GM21619 (cell line): ENCODE measurements around the gene FOXN3.

Experiments used
- ATAC-seq: cut with Tn5 transposase; IDR thresholded peaks from one replicate; pipeline ENCODE4 v1.9.1; 2021; ENCODE audit not compliant: unreplicated experiment

FOXN3 gene

DNA sequence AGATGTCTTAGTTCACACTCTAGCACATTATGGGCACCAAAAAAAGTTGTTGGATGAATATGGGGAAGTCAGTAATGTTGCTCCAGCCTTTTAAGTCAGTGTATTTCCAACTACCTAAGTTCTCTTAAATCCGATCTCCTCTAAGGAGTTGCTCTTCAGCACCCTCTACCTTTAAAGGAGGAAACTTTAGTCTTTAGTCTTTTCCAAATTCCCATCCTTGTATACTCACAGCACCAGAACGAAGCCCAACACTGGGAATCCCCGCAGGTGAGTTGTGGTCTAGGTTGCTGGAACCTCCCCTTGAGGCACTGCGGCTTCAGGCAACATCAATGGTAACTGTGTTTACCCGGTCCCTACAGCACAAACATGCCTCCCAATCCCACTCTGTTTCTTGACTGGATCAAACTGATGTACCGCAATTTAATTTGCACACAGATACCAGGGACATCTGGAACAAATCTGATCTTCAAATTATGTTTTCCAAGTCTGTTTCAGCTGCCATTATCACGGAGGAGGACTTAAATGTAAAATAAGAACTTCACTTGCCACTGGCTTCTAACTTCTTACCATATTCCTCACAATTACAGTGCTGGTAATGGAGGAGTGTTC, 179.0 kb downstream of the FOXN3 start:
- no peak for ATAC-seq

DNA sequence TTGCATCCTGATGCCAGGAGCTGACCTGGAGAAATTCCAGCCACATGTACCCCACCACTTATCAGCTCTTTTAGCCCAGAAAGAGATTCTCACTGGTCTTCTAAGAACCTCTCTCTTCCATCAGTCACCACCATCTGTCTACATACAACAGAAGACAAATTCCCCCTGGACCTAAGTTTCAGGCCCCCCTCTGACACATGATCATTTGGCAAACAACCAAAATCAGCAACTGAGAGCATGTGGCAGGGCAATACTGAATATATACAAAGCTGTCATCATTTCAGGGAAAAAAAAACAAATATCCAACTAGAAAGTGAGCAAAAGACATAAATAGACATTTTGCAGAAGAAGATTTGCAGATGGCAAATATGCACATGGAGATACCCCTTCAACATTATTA, 180.2 kb downstream of the FOXN3 start:
- no peak for ATAC-seq

DNA sequence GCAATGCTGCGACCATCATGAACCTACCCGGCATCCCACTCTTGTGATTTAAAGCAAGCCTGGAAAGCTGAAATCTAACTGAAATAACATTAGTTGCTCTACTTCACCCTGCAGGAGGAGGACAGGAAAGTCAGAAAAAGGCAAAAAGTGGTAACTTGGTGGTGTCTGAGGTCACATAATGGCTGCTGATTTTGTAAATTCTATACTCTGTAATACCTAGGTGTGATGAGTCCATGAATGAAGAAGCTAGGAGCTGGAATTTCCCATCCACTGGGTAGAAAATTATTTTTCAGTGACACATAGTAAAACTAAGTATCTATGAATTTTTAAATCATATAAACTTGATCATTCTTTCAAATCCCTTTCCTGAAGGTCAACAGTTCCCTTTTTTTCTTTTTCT, 183.8 kb downstream of the FOXN3 start:
- ATAC-seq: no peak

DNA sequence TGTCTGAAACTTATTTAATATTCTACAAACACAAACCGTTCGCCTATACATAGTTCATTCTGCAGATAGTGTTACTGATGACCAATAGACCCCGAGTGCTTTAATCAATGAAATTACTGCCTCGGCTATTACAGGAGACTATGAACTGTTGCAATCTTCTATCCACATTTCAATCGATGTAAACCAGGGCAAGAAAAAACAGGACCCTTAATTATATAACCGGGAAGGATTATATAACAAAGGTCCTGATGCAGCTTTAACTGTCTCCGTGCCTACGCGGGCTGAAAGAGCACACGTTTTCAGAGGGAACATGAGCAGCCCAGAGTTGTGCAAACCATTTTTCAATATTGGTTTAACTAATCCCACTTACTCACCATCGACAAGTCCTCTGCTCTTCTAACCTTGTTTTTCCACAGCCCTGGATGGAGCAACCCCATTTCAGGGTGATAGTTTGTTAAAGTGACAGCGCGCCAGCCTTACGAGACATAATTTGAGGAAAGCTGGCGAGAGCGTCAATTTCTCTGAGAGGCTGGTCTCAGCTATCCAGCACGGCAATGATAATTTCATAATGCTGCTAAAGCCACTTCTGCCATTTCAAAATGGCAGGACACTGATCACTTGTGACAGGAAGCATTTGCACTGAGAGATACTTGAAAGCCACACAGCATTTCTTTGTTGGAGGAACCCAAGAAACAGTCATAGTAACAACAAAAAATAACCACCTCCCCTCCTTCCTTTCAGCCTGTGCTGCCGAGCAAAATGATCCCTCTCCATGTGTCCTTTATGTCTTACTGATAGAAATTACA, 184.6 kb downstream of the FOXN3 start:
- ATAC-seq: no peak

DNA sequence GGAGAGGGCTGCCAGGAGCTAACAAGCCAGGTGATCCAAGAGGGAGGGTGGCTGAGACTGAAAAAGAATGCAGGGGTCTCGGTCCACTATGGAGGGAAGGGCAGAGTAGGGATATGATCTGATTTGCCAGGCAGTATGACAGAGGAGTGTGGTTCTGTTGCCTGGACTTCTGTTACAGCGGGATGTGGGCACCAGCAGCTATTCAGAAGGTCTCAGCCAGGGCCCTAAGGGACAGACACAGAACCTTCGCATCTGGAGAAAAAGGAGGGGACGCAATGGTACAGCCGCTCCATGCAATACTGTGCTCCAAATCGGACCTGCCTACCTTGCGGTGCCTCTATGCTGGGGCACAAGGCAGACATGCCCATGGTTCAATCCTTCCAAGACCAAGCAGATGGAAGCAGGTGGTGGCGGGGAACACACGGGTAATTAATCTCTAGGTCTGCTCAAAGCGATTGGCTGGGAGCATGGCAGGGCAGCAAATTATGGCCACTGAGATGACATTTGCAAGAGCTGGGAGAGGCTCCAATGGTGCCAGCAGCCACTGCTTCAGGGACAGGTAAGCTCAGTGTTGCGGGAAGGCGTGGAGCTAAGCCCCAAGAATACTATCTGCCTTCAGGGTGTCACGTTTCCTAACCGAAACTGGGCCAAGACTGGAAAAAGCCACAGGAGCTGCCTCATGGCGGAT, 185.5 kb downstream of the FOXN3 start:
- no peak for ATAC-seq

DNA sequence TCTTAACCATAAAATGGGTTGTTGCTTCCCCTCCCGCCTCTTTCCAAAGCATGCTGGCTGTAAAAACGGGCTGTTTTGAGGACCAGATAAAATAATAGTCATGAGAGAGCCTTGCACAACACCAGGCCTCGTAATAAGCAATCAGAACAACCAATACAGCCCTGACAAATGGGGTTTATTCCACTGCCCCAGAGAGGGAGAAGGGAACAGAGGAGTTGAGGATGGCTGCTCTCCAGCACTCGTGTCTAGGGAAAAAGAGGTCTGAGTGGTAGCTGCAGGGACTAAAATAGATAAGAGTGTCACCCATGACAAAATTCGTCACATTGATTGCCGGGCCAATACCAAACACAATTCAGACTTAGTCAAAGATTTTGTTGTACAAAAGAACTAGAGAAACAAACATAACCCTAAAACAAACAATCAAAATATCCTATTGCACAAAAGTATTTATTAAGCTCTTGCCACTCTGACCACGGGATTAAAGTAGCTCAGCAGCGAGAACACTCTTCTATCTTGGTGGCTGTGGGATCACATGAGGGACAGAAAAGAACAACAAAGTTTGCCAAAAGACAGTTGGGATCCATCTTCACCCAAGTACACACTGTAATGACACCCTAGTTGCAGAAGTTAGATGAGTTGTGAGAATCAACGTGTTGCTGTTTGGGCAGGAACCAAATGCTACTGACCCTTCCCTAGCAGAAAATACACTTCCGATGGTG, 188.0 kb downstream of the FOXN3 start:
- no peak for ATAC-seq

DNA sequence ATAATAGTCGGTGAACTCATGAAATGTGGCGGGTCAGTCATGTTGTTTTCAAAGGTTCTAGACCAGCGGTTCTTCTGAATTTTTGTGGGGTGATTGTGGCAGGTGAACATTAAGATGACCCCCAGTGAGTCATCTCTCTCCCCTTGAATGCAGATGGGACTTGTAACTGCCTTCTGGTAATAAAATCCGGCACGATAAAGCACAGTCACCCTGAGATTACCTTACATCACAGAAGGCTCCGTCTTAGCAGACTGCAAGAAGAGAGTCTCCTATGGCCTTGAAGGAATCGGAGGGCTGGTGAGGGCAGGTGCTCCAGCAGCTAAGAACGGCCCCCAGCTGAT, 189.6 kb downstream of the FOXN3 start:
- no peak for ATAC-seq

DNA sequence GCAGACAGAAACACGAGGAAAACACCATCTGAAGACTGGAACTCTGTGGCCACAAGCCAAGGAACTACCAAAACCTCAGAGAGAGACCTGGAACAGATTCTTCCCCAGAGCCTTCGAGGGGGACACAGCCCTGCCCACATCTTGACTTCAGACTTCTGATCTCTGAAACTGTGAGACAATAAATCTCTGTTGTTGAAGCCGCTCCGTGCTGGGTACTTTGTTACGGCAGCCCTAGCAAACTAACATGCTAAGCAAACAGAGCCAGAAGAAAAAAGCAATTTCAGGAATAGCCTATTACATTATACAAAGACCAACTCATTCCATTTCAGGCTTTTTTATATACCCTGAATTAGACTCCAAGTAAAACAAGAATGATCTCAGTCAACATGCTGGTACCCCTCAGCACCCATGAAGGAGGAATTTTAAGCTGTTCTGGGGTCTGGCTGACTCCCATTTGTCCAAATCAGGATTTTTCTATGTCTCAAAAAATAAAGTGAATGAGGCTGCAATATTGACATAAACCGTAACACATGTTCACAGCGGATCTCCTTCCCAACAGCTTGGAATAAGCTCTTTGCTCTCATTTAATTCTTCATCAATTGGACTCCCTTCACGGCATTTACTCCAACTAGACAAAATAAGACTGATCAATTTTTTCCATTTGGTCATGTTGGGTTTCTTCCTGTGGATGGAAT, 190.1 kb downstream of the FOXN3 start:
- no peak for ATAC-seq

DNA sequence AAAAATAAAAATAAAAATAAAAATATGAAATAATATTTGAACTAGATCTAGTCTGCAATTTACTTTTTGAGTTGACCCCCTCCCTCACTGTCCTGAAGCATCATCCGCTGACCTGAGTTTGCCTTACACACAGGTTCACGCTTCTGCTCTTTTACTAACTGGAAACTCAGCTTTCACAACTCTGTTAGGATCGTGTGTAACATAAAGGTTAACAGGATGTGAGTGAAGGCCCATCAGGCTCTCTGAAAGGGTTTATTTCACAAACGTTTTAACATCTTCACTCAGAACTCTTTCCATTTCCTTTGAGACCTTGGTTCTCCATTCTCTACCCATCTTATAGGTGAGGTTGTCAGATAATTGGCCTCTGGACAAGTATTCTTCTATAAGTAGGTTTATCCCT, 191.4 kb downstream of the FOXN3 start:
- no peak for ATAC-seq

DNA sequence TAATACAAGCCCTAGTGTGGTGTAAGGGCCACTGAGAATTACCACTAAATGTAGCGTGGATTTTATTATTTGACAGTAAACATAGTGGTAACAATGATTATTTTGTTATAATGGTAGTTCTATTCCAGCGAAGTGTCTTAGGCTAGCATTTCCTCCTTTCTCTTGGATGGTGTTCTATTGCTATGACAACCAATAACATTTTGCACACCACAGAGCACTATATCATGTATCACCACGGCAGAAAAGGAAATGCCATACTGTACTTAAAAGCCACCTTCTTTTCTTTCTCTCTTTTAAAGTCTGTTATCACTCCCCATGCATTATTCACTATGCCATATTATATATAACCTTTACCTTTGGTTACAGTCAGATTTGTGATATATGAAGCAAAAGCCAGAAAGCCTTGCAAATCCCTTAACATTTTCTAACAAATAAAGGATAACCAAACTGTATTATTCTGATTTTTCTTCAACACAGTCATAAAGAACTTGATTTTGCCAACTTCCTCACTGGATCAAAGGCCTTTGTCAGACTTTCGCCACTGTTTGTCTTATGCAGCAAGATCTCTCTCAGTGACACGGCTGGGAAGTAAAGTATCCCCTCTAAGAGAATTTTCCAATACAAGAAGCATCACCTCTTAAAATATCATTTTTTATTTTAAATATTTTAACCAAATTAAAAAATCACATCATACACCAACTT, 195.8 kb downstream of the FOXN3 start:
- ATAC-seq: no peak

DNA sequence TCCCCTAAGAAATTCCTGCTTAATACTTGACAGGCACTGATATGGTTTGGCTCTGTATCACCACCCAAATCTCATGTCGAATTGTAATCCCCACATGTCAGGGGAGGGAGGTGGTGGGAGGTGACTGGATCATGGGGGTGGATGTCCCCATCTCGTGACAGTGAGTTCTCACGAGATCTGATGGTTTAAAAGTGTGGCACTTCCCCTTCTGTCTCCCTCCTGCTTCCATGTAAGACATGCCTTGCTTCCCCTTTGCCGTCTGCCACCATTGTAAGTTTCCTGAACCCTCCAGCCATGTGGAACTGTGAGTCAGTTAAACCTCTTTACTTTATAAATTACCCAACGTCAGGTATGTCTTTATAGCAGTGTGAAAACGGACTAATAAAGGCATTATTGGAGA, 198.0 kb downstream of the FOXN3 start:
- ATAC-seq: no peak

DNA sequence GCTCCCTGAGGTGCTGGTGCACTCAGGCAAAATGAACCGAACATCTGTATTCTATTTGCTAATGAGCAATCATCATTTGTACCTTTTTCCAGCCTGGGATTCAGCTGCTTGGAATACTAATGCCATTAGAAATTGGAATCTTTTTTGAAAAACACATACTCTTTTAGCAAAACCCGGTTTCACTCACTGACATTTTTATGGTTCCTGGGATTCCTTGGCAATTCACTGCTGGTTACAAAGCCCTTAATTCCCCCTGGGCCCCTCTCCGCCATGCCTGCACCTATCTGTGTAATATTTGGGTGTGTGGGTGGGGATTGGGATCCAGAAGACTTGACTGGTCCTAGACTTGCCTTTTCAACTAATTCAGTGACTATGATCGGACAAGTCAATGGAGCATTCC, 199.1 kb downstream of the FOXN3 start:
- no peak for ATAC-seq

DNA sequence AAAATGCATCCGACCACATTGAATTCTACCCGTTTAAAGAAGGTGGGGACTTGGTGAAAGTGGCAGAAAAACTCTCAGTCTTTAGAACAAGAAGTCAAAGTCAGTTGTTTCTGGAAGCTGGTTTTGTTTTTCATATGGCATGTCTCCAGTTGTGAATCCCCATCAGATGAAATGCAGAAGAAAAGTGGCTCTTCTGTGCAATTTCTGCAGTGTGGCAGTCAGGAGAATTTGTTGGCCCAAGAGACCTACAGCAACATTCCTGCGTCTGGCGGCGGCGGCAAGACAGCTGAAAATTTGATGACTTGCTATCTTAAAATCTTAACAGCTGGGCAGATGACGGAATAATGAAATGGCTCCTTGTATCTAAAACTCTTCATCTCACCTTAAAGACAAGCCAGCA, 201.5 kb downstream of the FOXN3 start:
- no peak for ATAC-seq

DNA sequence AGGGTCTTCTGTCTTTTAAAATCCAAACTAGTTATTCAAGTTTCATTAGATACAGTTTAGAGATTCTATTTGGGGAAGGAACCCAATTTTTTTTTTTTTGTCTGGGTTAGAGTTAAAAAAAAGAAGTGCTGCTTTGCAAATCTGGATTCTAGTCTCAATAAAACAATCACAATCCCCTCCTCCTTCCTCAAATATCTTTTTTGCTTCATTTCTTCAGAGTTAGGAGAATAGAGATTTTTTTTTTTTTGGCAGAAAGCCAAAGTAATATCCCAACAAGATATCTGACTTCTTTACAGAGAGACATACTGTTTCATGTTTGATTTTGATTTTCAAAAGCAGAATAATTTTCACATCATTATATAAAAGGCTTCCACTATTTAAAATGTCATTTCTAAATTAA, 201.9 kb downstream of the FOXN3 start:
- no peak for ATAC-seq

DNA sequence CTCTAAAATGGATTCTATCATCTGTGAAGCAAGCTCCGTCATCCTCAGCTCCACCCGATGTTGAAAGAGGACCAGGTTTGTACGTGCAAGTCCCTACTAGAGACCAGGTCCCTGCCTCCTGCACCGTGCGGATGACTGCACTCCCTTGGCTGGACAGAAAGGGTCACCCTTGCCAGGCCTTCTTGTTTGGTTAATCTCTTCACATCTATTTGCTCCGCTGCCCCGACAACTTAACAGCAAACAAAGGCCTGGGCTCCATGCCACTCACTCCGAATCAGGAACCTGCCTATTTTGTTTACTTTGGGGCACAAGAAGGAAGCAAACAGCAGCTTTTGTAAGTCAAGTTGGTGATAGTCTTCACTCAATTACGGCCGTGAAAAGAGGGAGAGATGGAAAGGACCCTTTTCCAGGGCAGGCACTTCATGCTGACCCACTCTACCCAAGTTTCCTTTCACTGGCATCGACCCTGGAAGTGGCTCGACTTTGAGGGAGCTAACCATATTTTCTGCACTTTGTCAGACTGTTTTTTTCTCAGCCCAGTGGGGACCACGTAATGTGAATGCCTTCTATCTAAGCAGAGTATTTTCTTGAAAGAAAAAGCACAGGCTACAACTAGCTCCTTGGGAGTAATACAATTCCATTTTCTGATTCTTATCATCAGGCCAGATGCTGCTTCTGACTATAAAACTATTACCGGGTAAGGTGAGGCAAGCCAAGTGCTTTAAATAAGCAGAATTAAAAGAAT, 202.6 kb downstream of the FOXN3 start:
- no peak for ATAC-seq

DNA sequence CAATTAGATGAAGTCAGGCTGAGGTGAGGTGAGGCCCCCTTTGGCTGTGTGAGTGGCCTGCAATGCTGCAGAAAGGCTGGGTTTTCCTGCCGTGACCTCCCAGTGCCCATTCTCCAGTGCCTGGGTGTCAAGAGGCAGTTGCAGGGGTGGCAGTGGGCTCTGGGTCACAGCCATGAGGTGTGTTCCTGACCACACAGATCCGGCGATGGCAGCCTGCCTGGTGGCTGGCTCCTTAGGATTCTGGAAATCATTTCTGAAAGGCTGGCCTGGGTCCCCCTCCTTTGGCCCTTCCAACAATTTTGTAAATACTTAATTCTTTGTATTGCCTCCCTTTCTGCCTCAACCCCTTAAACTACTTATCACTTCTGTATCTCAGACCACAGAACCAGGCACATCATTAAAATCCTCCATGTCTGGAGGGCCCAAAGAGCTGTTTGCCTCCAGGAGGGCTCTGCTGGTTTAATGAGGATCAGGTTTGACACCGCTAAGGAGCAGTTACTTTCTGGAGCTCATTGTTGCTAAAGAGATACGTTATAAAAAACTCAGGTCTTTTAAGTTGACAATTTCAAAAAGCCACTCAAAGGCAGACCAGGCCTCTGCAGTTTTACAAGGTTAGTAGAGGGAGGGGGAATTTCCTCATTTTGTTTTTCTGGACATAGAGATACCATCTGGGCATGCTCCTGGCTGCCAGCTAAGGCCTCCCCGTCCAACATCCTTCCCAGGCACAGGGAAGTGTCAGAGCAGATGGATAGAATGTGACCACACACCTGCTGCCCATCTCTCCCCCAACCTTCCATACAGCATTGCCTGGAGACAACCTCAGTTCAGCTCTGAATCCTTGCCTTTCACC, 204.4 kb downstream of the FOXN3 start:
- ATAC-seq: no peak

DNA sequence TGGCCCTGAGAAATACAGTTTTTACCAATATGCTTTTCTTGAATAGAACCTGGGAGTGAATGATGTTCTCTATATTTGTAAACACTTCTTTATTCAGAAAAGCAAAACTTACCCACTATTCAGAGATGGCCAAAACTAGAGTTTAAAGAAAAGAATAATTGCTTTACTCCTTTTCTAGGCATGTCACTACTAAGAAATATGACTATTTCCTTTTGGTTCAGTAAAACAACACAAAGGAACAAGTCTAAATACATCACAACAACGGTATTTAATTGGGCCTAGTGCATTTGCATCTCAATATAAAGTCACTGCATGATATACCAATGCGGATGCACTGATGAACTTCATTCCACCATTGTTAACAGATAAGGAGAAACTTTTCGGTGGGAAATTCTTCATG, 207.5 kb downstream of the FOXN3 start:
- no peak for ATAC-seq

DNA sequence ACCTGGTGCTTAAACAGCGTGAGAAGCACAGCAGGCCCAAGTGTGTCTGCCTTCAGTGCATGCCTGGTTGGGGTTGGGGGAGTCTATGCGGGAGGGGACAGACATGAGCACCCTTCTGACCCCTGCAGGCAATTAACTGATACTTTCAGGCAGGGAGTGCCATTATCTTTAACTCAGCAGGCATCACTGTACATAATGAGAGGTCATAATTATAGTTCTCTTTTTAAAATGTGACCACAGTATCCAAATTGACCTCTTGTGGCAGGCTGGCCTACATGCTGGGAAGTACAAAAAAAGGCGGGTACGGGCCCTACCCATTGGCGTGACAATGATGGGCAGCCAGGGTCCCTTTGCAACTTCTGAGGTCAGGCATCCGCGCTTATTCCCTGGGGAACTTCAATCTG, 209.1 kb downstream of the FOXN3 start:
- no peak for ATAC-seq
